Heart left ventricle (tissue), 16 donors: ENCODE data around the gene EMP2. TPM values are rescaled to one million over a fixed set of nuclear protein-coding genes. Genes with fewer than 3 reads are reported as not detected.
A peak's percentile ranks its signal among the peaks of the same experiment; 100 is the strongest.

Source experiments
- ATAC-seq, 4 donors: fragments of 200-7000 bp; cut with Tn5 transposase; one replicate each; pipeline ENCODE4 v1.9.1; 2020 to 2022; ENCODE audit warnings: moderate library complexity in 4 of 4, mild to moderate bottlenecking in 3 of 4, moderate number of reproducible peaks in 1 of 4
- DNase-seq, 5 donors: peaks; one replicate each; pipeline ENCODE4 v3.0.0-alpha.2; 2020
- H3K27ac ChIP-seq, 12 donors: fragments of 200-600 bp; sonication (generic) in 4 of 12; one replicate each; pipeline versions ENCODE4 v1.5.0 to v1.8.0; 2016 to 2022; ENCODE audit warnings: mild to moderate bottlenecking in 2 of 12
- H3K27me3 ChIP-seq, 9 donors: fragments of 200-600 bp; sonication (generic) in 2 of 9; one replicate each; pipeline versions ENCODE4 v1.5.1 to v1.8.0; 2016 to 2022; ENCODE audit warnings: mild to moderate bottlenecking in 3 of 9
- H3K36me3 ChIP-seq, 9 donors: fragments of 200-600 bp; sonication (generic) in 2 of 9; one replicate each; pipeline versions ENCODE4 v1.5.0 to v1.8.0; 2018 to 2022; ENCODE audit warnings: mild to moderate bottlenecking in 2 of 9
- H3K4me1 ChIP-seq, 12 donors: fragments of 200-600 bp; sonication (generic) in 4 of 12; one replicate each; pipeline versions ENCODE4 v1.5.0 to v1.8.0; 2016 to 2022; ENCODE audit warnings: mild to moderate bottlenecking in 3 of 12
- H3K4me3 ChIP-seq, 12 donors: fragments of 200-600 bp; sonication (generic) in 4 of 12; one replicate each; pipeline versions ENCODE4 v1.5.0 to v1.8.0; 2017 to 2022; ENCODE audit warnings: mild to moderate bottlenecking in 9 of 12, moderate library complexity in 4 of 12
- H3K9me3 ChIP-seq, 12 donors: fragments of 200-600 bp; sonication (generic) in 4 of 12; one replicate each; pipeline versions ENCODE4 v1.5.0 to v1.8.0; 2016 to 2022; ENCODE audit warnings: mild to moderate bottlenecking in 1 of 12
- CTCF ChIP-seq, 12 donors: fragments of 200-600 bp; sonication (generic) in 4 of 12; IDR thresholded peaks; one replicate each; pipeline versions ENCODE4 v1.5.0 to v1.8.0; 2018 to 2022; ENCODE audit warnings: antibody characterized with exemption in 12 of 12, mild to moderate bottlenecking in 5 of 12
- POLR2A ChIP-seq, 2 donors: fragments of 450-650 bp; IDR thresholded peaks; one replicate each; pipeline ENCODE4 v1.6.1; 2017; ENCODE audit warnings: antibody characterized with exemption in 2 of 2, mild to moderate bottlenecking in 2 of 2, moderate library complexity in 2 of 2
- WGBS, 4 donors: extraction: QIAGEN DNeasy Blood & Tissue Kit in 2 of 4; methylation state at CpG; one replicate each; pipeline versions ENCODE4 v1.1.5 to v1.1.7; 2013 to 2018; 5-methylcytosine and 5-hydroxymethylcytosine counted together
- intact Hi-C, 10 donors: fragments of 100-400 bp; cut with DNase I; formaldehyde crosslinking; loops; one replicate each; pipeline versions ENCODE4 v1.11.1 to v1.14.2; 2022
- polyA plus RNA-seq, 2 donors: library from polyadenylated mRNA; stranded (reverse); fragments of 200-250 nt; gene quantifications; one replicate each; pipeline ENCODE4 v1.2.3, GENCODE V29; 2013
- total RNA-seq, 9 donors: library from RNA; depleted of rRNA in 2 of 9; stranded (reverse); fragments of >200 nt in 2 of 9; fragmentation: NEBNext Ultra II Directional in 3 of 9; extraction: Animal tissue kit (Norgen Biotek cat#: 25700) in 3 of 9; gene quantifications; one replicate each; pipeline versions ENCODE4 v1.1.0 to v1.2.4, GENCODE V29; 2016 to 2023
- donor health status: ischemic (EF 13 %, LVEDD 7.1; RV severe dilation, severe dysfunction).
- donor health status: healthy with polysubstance abuse.
- donor health status: DM: no; HTN: yes; CAD: no.
- donor health status: DM: no; HTN: no; CAD: no.
- donor health status: ischemic (EF 25% LVEDD 6.9; RV normal size, moderate dysfunction).
- donor health status: ischemic (EF 25% LVEDD 5.7; RV mildly dilated, moderate dysfunction).
- donor health status: healthy.
- donor health status: DM: yes; HTN: yes; CAD: no.
- donor health status: ischemic (EF 35%, LVEDD 5.7; RV mildly dilated, moderate dysfunction).
- donor health status: nonischemic (EF 11% LVEDD 7.7; RV severe dilation, severe dysfunction).
- donor health status: DM: yes; HTN: yes; CAD: no.
- donor health status: PGD.
- donor health status: ischemic (EF 29% LVEDD 5.4; RV normal size, mild dysfunction).
- donor health status: nonischemic (EF 23%, LVEDD 6.1; RV moderate dilation, normal function).

EMP2 gene
- total and polyA plus RNA-seq, 11 donors, result 34.5 to 103 (median 61.3) TPM

GRCh38 chr16:10571354-10571753 lies 9.0 kb downstream of the EMP2 start:
- peaks cover 0 to 13% (median 3%) of the 10 kb centered on the region in 9 donors for H3K36me3 ChIP-seq
- ATAC-seq (no peak), DNase-seq (no peak)
- H3K4me1 ChIP-seq, result peaks cover 0 to 62% (median 37%) of the 10 kb centered on the region in 12 donors
- H3K27me3 ChIP-seq, result no peaks in the 10 kb centered on the region
- WGBS, 4 donors, result 63 to 80% (median 70%) methylated on average over 5 of the region's 5 CpGs
- no peaks in the 10 kb centered on the region for H3K9me3 ChIP-seq
- intact Hi-C loops, result loop anchor here in 4 of 10 donors (5.0 to 10.0 kb wide), 3 partner anchors 44 to 253 kb away; no protein-coding TSS in a partner anchor
- H3K4me3 ChIP-seq, result no peak overlapping the region
- TF ChIP-seq CTCF (IDR thresholded peaks at IDR 0.05), result no peak
- no peak for TF ChIP-seq POLR2A (IDR thresholded peaks at IDR 0.05)
- H3K27ac ChIP-seq, result peak overlapping the region in 3 of 12 donors; percentile 4 to 78 (median 69)

- peaks cover 3 to 66% (median 38%) of the 10 kb centered on the region in 12 donors for H3K4me1 ChIP-seq
Measured at GRCh38 chr16:10569621-10570020, 10.8 kb downstream of the EMP2 start.

GRCh38 chr16:10566613-10567012 lies 13.8 kb downstream of the EMP2 start:
- H3K4me1 ChIP-seq, result peaks cover 4 to 77% (median 57%) of the 10 kb centered on the region in 12 donors
- peak overlapping the region in 2 of 12 donors; percentile 65 to 84 for H3K27ac ChIP-seq
- H3K4me3 ChIP-seq, result no peak overlapping the region
- no peaks in the 10 kb centered on the region for H3K27me3 ChIP-seq
- peaks cover 0 to 12% (median 0%) of the 10 kb centered on the region in 9 donors for H3K36me3 ChIP-seq
- peaks cover 0 to 12% (median 0%) of the 10 kb centered on the region in 12 donors for H3K9me3 ChIP-seq
- DNase-seq (no peak), ATAC-seq (no peak)
- intact Hi-C loops, result loop anchor here in 1 of 10 donors (10.0 kb wide), 1 partner anchor 358 kb away; no protein-coding TSS in a partner anchor
- TF ChIP-seq POLR2A (IDR thresholded peaks at IDR 0.05) (no peak), CTCF (IDR thresholded peaks at IDR 0.05) (no peak)
- 85 to 88% (median 87%) methylated on average over 6 of the region's 6 CpGs for WGBS, 4 donors

More at GRCh38 chr16:10569621-10570020, 10.8 kb downstream of the EMP2 start:
- Histone ChIP-seq H3K27ac (peak overlapping the region in 10 of 12 donors; percentile 42 to 85 (median 64)), H3K9me3 (no peaks in the 10 kb centered on the region), H3K27me3 (no peaks in the 10 kb centered on the region), H3K36me3 (peaks cover 0 to 13% (median 3%) of the 10 kb centered on the region in 9 donors), H3K4me3 (no peak overlapping the region)
- WGBS, 4 donors, result 45 to 64% (median 51%) methylated on average over 7 to 8 of the region's 8 CpGs
- DNase-seq (peak in 2 of 5 donors; percentile 39 to 55), ATAC-seq (peak; percentile 65 to 83 (median 70))
- TF ChIP-seq POLR2A (IDR thresholded peaks at IDR 0.05) (no peak), CTCF (IDR thresholded peaks at IDR 0.05) (no peak)
- intact Hi-C loops, result loop anchor here in 4 of 10 donors (5.0 to 10.0 kb wide), 4 partner anchors 42 to 355 kb away; no protein-coding TSS in a partner anchor

- peaks cover 11 to 84% (median 66%) of the 10 kb centered on the region in 12 donors for H3K4me1 ChIP-seq
- intact Hi-C loops, result loop anchor here in 1 of 10 donors (10.0 kb wide), 1 partner anchor 360 kb away; no protein-coding TSS in a partner anchor
- H3K27ac ChIP-seq, result peak overlapping the region; percentile 30 to 84 (median 62)
- no peak overlapping the region for H3K4me3 ChIP-seq
- H3K9me3 ChIP-seq, result peaks cover 0 to 14% (median 0%) of the 10 kb centered on the region in 12 donors
- WGBS, 4 donors, result 42 to 55% (median 54%) methylated on average over 5 of the region's 5 CpGs
- ATAC-seq (peak; percentile 12 to 59 (median 54)), DNase-seq (peak in 1 of 5 donors; percentile 44)
- no peaks in the 10 kb centered on the region for H3K27me3 ChIP-seq
- H3K36me3 ChIP-seq, result peaks cover 0 to 8% (median 0%) of the 10 kb centered on the region in 9 donors
- TF ChIP-seq CTCF (IDR thresholded peaks at IDR 0.05) (no peak), POLR2A (IDR thresholded peaks at IDR 0.05) (no peak)
Measured at GRCh38 chr16:10565167-10565566, 15.2 kb downstream of the EMP2 start.
